Gastrocnemius medialis (tissue), 4 donors: ENCODE data around the gene CCDC174.

Source experiments
- CTCF ChIP-seq, 5 experiments: fragments of 450-650 bp in 3 of 5; fragments of 200-600 bp in 2 of 5; sonication (generic) in 2 of 5; IDR thresholded peaks in 4 of 5; conservative IDR thresholded peaks in 1 of 5; 1 replicate in 4 of 5; 2 replicates in 1 of 5; pipeline ENCODE4 v1.5.1; 2016 to 2019; ENCODE audit warnings: antibody characterized with exemption in 5 of 5, mild to moderate bottlenecking in 3 of 5, moderate library complexity in 3 of 5
- POLR2A ChIP-seq, 2 donors: fragments of 450-650 bp; IDR thresholded peaks; one replicate each; pipeline ENCODE4 v1.6.1; 2017; ENCODE audit warnings: antibody characterized with exemption in 2 of 2, mild to moderate bottlenecking in 2 of 2, moderate library complexity in 2 of 2

- TF ChIP-seq POLR2A (IDR thresholded peaks at IDR 0.05) (no peak), CTCF (IDR thresholded peaks at IDR 0.05 in 4 of 5, conservative IDR thresholded peaks at IDR 0.05 in 1 of 5) (no peak)
Measured at GRCh38 chr3:14703791-14704190, 52.2 kb downstream of the CCDC174 start.
